KOPT-K1 (cell line): Measurements from ENCODE around the gene HTR5A.
A peak's percentile ranks its signal among the peaks of the same experiment; 100 is the strongest.

Experiments
- H3K27ac ChIP-seq: fragments of 200-600 bp; sonication (generic); 2 replicates; pipeline ENCODE4 v1.5.1; 2016; ENCODE audit warnings: antibody characterized with exemption, mild to moderate bottlenecking, low read depth, low read length; ENCODE audit not compliant: poor library complexity, severe bottlenecking
- H3K36me3 ChIP-seq: fragments of 200-600 bp; sonication (generic); 2 replicates; pipeline ENCODE4 v1.5.1; 2017; ENCODE audit warnings: antibody characterized with exemption, mild to moderate bottlenecking, low read length, moderate library complexity; ENCODE audit not compliant: insufficient read depth
- H3K9me3 ChIP-seq: fragments of 200-600 bp; sonication (generic); 2 replicates; pipeline ENCODE4 v1.5.1; 2017; ENCODE audit warnings: antibody characterized with exemption, low read length, mild to moderate bottlenecking; ENCODE audit not compliant: insufficient read depth, poor library complexity, severe bottlenecking

Gene HTR5A

DNA sequence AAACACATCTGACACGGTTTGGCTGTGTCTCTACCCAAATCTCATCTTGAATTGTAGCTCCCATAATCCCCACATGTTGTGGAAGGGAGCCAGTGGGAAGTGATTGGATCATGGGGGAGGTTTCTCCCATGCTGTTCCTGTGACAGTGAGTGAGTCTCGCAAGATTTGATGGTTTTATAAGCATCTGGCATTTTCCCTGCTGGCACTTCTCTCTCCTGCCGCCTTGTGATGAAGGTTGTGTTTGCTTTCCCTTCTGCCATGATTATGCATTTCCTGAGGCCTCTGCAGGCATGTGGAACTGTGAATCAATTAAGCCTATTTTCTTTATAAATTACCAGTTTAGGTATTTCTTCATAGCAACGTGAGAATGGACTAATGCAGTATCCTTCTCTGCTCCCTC is 5.9 kb upstream of the HTR5A start:
- no peaks in the 10 kb centered on the region for H3K9me3 ChIP-seq
- no peaks in the 10 kb centered on the region for H3K36me3 ChIP-seq
- H3K27ac ChIP-seq, result no peak overlapping the region

DNA sequence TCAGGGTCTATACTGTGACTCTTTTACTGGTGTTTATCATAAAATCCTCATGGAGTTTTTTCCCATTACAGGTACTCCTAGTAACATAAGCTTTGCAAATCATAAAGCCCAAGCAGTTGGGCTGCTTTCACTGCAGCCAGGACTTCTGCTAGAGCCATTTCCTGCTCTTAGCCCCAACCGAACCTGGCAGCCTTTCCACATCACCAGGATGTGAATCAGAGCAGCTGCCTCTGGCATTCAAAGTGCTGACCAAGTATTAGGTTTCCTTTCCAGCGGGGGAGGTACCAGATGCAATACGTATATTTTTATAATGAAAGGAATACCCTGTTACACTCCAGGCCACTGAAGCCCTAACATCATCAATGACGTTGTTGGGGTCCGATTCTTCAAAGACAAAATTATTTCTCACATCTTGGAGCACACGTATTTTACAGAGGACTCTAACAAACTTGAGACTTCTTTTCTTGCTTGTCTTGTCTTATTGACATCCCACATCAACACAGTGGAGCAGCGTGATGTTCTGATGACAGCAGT is 3.6 kb upstream of the HTR5A start:
- H3K36me3 ChIP-seq, result no peaks in the 10 kb centered on the region
- H3K27ac ChIP-seq, result no peak overlapping the region
- no peaks in the 10 kb centered on the region for H3K9me3 ChIP-seq

DNA sequence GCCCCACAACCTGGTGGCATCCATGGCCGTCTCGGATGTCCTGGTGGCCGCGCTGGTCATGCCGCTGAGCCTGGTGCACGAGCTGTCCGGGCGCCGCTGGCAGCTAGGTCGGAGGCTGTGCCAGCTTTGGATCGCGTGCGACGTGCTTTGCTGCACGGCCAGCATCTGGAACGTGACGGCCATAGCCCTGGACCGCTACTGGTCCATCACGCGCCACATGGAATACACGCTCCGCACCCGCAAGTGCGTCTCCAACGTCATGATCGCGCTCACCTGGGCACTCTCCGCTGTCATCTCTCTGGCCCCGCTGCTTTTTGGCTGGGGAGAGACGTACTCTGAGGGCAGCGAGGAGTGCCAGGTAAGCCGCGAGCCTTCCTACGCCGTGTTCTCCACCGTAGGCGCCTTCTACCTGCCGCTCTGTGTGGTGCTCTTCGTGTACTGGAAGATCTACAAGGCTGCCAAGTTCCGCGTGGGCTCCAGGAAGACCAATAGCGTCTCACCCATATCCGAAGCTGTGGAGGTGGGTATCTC is 1.1 kb downstream of the HTR5A start:
- Histone ChIP-seq H3K9me3 (no peaks in the 10 kb centered on the region), H3K27ac (no peak overlapping the region), H3K36me3 (no peaks in the 10 kb centered on the region)

DNA sequence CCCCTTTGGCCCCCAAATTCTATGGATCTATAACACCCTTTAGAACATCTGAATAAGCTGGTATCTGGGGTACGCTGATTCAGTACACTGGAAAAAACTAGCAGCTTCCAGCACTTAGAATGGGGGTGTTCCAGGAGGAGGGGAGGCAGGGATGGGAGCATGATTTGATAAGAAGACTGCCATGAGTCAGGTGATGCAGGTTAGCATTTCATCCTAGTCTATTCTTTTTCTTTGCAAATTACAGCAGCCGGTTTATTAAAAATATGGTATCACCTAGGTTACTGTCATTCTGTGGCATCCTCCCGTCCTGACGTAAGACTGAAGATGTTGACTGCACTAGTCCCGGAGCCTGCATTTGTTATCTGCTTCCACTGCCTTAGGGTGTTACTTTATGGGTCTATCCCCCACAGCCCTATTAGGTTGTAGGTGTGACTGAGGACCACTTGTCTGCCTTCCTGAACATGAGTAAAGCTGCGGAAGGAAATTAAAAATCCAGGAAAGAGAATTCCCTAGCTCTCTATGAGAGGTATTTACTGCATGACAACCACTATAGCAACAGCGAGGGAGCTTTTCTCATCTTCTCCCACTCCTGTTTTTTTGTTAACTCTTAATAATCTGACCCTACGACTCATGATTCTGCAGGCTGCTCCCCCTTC is 1.9 kb downstream of the HTR5A start:
- H3K36me3 ChIP-seq, result no peaks in the 10 kb centered on the region
- no peak overlapping the region for H3K27ac ChIP-seq
- no peaks in the 10 kb centered on the region for H3K9me3 ChIP-seq

DNA sequence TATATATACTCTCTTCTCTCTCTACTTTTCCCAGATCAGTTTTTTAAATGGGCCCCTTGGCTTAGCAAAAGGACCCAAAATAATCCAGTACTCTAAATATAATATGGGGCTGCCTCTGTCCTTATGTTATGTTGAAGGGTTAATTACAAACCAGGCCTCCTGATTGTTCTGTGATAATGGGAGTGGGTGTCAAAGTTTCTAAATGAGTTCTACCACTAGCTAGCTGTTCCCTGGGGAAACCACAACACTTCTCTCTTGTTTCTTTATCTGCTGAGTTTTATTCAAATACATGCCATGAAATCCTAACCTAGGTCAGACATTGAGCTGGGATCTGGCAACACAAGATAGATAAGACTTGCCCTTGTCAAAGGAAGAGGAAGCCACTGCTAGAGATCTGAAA is 3.8 kb downstream of the HTR5A start:
- no peaks in the 10 kb centered on the region for H3K36me3 ChIP-seq
- H3K27ac ChIP-seq, result no peak overlapping the region

DNA sequence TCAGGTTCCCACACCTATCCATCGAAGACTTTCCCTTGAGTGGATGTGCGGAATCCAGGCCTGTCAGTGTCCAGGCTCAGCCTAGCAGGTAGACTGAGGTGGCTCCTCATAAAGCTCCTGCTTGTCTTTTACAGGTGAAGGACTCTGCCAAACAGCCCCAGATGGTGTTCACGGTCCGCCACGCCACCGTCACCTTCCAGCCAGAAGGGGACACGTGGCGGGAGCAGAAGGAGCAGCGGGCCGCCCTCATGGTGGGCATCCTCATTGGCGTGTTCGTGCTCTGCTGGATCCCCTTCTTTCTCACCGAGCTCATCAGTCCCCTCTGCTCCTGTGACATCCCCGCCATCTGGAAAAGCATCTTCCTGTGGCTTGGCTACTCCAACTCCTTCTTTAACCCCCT is 13.9 kb downstream of the HTR5A start:
- H3K36me3 ChIP-seq, result no peaks in the 10 kb centered on the region
- peak overlapping the region; percentile 62 for H3K27ac ChIP-seq
- no peaks in the 10 kb centered on the region for H3K9me3 ChIP-seq

More for the DNA sequence above, 3.8 kb downstream of the HTR5A start:
- H3K9me3 ChIP-seq, result no peaks in the 10 kb centered on the region

DNA sequence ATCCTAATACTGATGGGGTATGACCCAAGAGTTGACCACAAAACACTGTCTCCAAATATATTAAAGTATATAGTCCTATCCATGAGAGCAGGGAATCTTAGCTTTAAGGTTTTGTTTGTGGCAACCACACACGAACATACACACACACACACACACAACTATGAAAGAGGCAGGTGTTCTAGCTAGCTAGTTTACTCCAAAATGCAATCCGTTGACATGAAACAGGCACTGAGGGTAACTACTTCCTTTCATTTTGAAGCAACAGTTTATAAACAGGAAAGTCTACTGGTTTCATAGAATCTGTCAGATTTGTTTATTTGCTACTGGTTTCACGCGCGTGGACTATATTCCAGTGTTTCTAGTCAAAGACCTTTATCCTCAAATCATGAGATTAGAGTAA is 14.8 kb downstream of the HTR5A start:
- no peaks in the 10 kb centered on the region for H3K9me3 ChIP-seq
- H3K36me3 ChIP-seq, result no peaks in the 10 kb centered on the region
- peak overlapping the region; percentile 62 for H3K27ac ChIP-seq

DNA sequence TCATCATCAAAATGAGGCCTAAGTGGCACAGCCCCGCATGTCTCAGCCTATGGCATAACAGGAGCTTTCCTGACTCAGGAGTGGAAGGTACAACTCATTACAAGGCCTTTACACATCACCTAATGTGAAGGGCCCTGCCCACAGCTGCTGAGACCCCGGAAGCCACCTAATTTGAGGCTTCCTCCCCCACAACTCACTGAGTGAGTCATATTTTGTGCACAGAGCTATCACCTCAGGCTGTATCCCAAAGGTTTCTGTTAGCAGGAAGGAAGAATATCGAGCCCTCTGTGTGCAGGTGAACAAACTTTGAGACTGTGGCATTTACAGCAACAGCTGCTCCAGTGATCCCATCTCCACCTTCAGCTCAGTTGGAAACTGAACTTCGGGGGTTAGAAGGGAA is 20.6 kb downstream of the HTR5A start:
- H3K27ac ChIP-seq, result peak overlapping the region; percentile 90
- no peaks in the 10 kb centered on the region for H3K36me3 ChIP-seq
- no peaks in the 10 kb centered on the region for H3K9me3 ChIP-seq

DNA sequence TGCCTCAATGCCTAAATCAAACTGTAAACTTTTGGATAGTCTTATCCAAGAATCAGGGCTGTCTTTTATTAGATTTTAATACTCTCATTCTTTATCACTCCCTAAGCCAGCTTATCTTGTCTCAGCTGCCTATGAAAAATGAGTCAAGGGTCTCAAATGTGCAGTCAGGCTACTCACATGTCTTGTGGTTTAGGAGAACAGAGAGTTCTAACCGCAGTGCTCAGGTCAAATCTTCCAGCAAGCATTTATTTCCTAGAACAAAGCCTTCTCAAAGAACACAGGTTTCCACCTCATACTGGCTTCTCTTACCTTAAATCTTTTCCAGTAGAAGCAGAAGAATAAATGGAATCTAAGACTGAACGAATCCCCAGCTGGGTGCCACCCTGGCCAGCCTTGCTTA is 23.5 kb downstream of the HTR5A start:
- H3K9me3 ChIP-seq, result peaks cover 7% of the 10 kb centered on the region
- H3K27ac ChIP-seq, result peak overlapping the region; percentile 52
- H3K36me3 ChIP-seq, result no peaks in the 10 kb centered on the region

DNA sequence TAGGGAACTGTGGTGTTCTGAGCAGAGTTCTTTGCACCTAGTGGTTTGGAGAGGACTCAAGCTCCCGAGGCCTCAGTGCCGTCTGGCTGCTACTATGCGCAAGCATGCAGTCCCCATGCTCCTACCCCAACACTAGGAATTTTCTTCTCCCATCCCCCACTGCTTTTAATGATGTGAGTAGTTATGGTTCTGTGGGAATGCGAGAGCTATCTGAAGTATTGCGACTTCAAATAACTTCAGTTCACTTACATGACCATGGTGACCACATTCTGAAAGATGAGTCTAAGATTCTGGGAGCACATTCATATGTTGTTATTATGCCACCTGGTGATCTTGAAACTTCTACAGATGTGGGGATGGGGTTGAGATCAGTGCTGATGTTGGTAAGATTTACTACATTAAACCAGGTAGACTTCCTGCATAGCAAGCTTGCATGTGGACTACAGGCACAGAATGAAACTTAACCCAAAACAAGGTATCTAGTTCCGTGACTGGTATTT is 24.6 kb downstream of the HTR5A start:
- Histone ChIP-seq H3K9me3 (peaks cover 7% of the 10 kb centered on the region), H3K36me3 (no peaks in the 10 kb centered on the region)

DNA sequence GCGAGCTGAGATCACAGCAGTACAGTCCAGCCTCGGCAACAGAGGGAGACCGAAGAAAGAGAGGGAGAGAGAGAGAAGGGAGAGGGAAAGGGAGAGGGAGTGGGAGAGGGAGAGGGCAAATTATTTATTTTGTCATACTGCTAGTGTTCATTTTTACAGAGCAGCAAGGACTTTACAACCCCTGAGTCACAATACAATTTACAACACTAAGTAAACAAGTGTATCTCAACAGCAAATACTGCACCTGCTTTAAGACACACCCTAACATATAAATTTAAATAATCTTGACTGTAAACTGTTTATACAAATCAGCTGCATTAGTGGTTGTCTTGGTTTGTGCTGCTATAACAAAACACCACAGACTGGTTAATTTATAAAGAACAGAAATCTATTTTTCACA is 27.2 kb downstream of the HTR5A start:
- Histone ChIP-seq H3K27ac (no peak overlapping the region), H3K9me3 (peaks cover 7% of the 10 kb centered on the region), H3K36me3 (no peaks in the 10 kb centered on the region)

More for the DNA sequence above, 24.6 kb downstream of the HTR5A start:
- peak overlapping the region; percentile 52 for H3K27ac ChIP-seq

DNA sequence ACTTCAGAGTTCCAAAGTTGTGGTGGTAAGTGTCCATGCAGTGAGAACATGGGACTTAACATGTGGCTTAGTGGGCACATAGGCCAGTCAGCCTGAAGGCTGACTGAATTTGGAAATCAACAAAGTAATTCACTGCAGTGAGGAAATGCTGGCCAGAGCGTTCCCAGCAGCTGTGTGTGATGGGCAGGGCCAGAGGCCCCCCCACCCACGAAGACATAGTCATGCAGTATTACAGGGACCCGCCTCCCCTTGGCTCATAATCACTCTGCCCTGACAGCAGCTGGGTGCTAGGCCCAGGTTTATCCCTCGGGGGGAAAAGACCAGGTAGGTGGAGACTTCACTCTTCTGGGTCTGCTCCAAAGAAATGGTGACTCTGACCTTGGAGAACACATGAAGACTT is 33.7 kb downstream of the HTR5A start:
- no peaks in the 10 kb centered on the region for H3K36me3 ChIP-seq
- H3K27ac ChIP-seq, result no peak overlapping the region
- no peaks in the 10 kb centered on the region for H3K9me3 ChIP-seq

DNA sequence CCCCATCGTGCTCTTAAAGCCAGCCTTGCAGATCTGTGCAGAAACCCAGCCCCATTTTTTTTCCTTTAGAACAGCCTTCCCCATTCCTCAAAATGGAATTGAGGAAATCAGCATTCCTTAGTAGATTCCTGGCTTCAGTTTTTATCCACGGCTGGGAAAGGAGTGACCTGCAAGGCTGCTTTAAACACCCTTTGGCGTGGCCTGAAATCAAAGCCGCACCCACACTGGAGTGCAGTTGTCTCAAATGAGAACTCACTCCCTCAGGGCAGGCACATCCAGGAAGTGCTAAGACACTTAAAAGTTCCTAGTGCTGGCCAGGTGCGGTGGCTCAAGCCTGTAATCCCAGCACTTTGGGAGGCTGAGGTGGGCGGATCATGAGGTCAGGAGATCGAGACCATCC is 34.8 kb downstream of the HTR5A start:
- Histone ChIP-seq H3K36me3 (no peaks in the 10 kb centered on the region), H3K27ac (no peak overlapping the region), H3K9me3 (no peaks in the 10 kb centered on the region)

DNA sequence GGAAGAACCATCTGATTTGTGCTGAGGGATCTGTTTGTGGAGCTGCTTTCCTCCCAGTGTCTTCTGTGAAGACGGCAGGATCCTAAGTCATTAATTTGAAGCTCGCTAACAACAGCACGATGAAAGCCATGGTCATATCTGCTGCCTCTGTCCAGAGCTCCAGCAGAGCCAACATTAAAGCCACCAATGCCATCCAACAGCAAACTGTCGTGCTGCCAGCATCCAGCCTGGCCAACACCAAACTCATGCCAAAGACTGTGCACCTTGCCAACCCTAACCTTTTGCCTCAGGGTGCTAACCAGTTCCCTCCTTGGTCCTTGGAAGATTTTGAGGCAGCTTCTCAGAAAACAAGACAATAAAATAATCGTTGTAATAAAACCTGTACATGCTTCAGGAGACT is 36.2 kb downstream of the HTR5A start:
- Histone ChIP-seq H3K36me3 (no peaks in the 10 kb centered on the region), H3K9me3 (no peaks in the 10 kb centered on the region), H3K27ac (no peak overlapping the region)

DNA sequence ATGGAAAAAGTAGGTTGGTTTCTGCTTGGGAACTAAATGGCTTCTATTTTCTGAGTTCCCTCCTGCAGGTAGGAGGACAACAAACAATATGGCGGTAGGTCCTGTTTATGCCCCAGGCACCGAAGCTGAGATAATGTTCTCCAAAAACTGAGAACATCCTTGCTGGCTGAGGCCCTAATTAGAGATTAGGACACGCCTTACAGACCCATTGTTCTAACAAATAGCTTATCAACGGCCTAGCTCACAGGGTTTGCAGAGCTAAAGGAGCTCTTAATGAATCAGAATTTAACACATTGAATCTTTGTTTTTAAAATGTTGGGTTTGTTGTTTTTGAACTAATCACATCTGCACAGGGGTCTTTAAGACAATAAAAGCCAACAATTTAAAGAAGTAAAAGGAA is 37.0 kb downstream of the HTR5A start:
- Histone ChIP-seq H3K27ac (no peak overlapping the region), H3K9me3 (no peaks in the 10 kb centered on the region), H3K36me3 (no peaks in the 10 kb centered on the region)
